ENCODE measurements around the gene ACADM.
"Not testable (repeated sequence)": the region's sequence is repeated elsewhere in the genome, so short reads cannot be mapped to it uniquely, and the experiment has no call there.

Gene ACADM

DNA sequence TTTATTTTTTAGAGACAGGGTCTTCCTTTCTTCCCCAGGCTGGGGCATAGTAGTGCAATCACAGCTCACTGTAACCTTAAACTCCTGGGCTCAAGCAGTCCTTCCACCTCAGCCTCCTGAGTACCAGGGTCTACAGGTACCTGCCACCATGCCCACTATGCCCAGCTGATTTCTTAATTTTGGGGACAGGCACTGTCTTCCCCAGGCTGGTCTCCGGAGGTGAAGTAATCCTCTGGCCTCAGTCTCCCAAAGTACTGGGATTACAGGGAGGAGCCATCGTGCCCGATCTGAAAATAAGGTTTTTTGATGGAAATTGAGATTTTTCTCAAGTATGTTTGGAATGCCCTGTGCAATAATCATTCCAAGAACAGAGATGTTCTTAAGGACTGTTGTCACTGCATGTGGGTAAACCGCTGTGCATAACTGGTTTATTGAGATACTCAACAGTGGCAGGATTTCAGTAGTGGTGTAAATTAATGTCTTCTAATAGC is 71.2 kb downstream of the ACADM start:
- DNase-seq (ENCODE audit: low spot score), result no peak

GRCh38 chr1:75796376-75797272 is 72.1 kb downstream of the ACADM start, which contains the start of gene MSH4:
Gene MSH4, plus strand, starts transcription at chr1:75796882. Its CDS starts 104 bp downstream, at chr1:75796986.
- DNase-seq (ENCODE audit: low spot score), result peak; percentile 68

DNA sequence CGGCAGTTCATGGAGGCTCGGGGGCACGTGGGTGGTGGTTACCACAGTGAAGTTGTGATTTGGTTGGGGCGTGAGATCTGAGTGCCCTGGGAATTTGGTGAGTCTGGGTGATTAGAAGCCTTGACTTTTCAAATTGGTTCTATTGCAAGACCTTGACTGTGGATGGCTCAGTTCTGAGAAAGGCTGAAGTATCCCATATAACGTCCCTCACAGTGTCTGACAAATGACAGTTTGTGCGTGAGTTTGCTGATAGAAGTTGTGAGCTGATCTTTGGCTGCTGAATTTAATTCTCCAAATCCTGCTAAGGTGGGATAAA is 72.7 kb downstream of the ACADM start:
- peak; percentile 33 for DNase-seq (ENCODE audit: low spot score)

DNA sequence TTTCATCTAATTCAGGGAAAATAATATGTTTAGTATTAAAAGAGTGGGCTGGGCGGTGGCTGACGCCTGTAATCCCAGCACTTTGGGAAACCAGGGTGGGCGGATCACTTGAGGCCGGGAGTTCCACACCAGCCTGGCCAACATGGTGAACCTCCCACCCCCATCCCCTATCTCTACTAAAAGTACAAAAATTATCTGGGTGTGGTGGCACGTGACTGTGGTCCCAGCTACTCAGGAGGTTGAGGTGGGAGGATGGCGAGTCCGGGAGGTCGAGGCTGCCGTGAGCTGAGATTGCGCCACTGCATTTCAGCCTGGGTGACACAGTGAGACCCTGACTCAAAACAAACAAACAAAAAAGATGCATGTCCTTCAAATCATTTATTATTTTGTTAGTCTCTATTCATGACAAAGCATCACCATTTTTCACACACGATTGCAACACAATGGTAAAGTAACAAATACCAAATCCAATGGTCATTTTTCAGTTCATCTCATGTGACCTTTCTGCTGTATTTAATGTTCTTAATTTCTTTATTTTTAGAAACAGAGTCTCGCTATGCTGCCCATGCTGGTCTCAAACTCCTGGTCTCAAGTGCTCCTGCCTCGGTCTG is 73.2 kb downstream of the ACADM start:
- DNase-seq (ENCODE audit: low spot score), result no peak

GRCh38 chr1:75801480-75801879 is 77.0 kb downstream of the ACADM start:
- DNase-seq (ENCODE audit: low spot score), result not testable (repeated sequence)

GRCh38 chr1:75808921-75809320 is 84.4 kb downstream of the ACADM start:
- no peak for DNase-seq (ENCODE audit: low spot score)

GRCh38 chr1:75810113-75810512 is 85.6 kb downstream of the ACADM start:
- not testable (repeated sequence) for DNase-seq (ENCODE audit: low spot score)

- no peak for DNase-seq (ENCODE audit: low spot score)
Observed at GRCh38 chr1:75811211-75811981, 86.9 kb downstream of the ACADM start.

DNA sequence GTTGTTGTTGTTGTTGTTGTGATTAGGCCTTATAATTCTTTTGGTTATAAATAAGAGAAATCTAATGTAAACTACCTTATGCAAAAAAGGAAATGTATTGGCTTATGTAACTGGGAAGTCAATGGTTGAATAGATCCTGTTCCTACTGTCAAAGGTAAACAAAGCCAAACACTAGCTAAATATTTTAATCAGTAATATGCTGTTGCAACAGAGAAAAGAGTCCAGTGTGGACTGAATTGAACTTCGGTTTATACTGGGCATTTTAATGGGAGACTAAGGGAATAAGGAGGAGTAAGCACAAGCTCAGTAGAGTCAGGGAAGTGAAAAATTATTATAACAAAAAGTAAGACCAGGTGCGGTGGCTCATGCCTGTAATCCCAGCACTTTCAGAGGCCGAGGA is 87.6 kb downstream of the ACADM start:
- DNase-seq (ENCODE audit: low spot score), result no peak
